Hepatocyte (in vitro differentiated cells): ENCODE measurements around the gene AFAP1.

Experiments used
- CTCF ChIP-seq: fragments of 200-600 bp; sonication (generic); IDR thresholded peaks from 2 replicates; pipeline ENCODE4 v1.5.1; 2016; ENCODE audit warnings: antibody characterized with exemption, mild to moderate bottlenecking; ENCODE audit not compliant: poor library complexity
- EZH2 ChIP-seq: fragments of 200-600 bp; sonication (generic); IDR thresholded peaks from 2 replicates; pipeline ENCODE4 v1.6.1; 2016; ENCODE audit warnings: antibody characterized with exemption, mild to moderate bottlenecking, borderline replicate concordance

GRCh38 chr4:7739077-7739917 is 200.4 kb downstream of the AFAP1 start:
- TF ChIP-seq EZH2: no peak
- no peak for TF ChIP-seq CTCF
